Vagina (tissue), 2 donors: Measurements from ENCODE around the gene ABR.

ENCODE experiments used
- POLR2A ChIP-seq, 2 donors: fragments of 450-650 bp; IDR thresholded peaks; one replicate each; pipeline ENCODE4 v1.6.1; 2017; ENCODE audit warnings: antibody characterized with exemption in 2 of 2, mild to moderate bottlenecking in 2 of 2, moderate library complexity in 2 of 2
- POLR2AphosphoS5 ChIP-seq, 2 donors: sonication (generic); formaldehyde crosslinking; IDR thresholded peaks; one replicate each; pipeline ENCODE4 v1.9.0; 2017; ENCODE audit warnings: antibody characterized with exemption in 2 of 2, mild to moderate bottlenecking in 2 of 2, low read depth in 1 of 2; ENCODE audit not compliant: insufficient read depth in 1 of 2
- TF ChIP-seq, protein P1 (sequence below), 3 experiments: fragments of 450-650 bp in 2 of 3; fragments of 200-600 bp in 1 of 3; sonication (generic) in 1 of 3; IDR thresholded peaks; one replicate each; pipeline ENCODE4 v1.5.1; 2017 to 2019; ENCODE audit warnings: antibody characterized with exemption in 3 of 3, mild to moderate bottlenecking in 2 of 3, moderate library complexity in 2 of 3

DNA sequence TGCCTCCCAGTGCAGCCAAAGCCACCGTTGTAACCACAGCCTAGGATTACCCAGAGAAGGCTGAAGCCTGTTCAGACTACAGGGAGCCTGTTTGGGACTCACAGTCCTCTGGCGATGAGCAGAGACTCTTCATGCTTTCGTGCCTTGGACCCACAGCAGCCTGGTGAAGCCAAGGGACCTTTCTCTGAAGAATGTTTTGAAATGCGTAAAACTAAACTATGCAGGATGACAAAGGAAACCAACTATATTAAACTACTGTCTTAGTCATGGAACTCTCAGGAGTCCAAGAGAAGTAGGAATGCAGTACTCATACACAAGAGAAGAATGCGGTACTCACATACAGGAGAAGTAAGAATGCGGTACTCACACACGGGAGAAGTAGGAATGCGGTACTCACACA, 20.9 kb downstream of the ABR start:
- TF ChIP-seq, protein P1, sequence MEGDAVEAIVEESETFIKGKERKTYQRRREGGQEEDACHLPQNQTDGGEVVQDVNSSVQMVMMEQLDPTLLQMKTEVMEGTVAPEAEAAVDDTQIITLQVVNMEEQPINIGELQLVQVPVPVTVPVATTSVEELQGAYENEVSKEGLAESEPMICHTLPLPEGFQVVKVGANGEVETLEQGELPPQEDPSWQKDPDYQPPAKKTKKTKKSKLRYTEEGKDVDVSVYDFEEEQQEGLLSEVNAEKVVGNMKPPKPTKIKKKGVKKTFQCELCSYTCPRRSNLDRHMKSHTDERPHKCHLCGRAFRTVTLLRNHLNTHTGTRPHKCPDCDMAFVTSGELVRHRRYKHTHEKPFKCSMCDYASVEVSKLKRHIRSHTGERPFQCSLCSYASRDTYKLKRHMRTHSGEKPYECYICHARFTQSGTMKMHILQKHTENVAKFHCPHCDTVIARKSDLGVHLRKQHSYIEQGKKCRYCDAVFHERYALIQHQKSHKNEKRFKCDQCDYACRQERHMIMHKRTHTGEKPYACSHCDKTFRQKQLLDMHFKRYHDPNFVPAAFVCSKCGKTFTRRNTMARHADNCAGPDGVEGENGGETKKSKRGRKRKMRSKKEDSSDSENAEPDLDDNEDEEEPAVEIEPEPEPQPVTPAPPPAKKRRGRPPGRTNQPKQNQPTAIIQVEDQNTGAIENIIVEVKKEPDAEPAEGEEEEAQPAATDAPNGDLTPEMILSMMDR (IDR thresholded peaks at IDR 0.05) = no peak
- no peak for TF ChIP-seq POLR2A (IDR thresholded peaks at IDR 0.05)
- no peak for TF ChIP-seq POLR2AphosphoS5 (IDR thresholded peaks at IDR 0.05; ENCODE audit: insufficient read depth in 1 of 2, low read depth in 1 of 2)
